DND-41 (cell line): ENCODE results near the gene DUSP8.

Source experiments
- ATAC-seq: fragments of 200-7000 bp; cut with Tn5 transposase; 3 replicates; pipeline ENCODE4 v1.9.1; 2021; ENCODE audit warnings: low read depth; ENCODE audit not compliant: insufficient read depth
- DNase-seq: peaks from one replicate; pipeline ENCODE4 v3.0.0-alpha.2; 2020
- H2AFZ ChIP-seq: 2 replicates; pipeline ENCODE4 v1.6.0; 2012; ENCODE audit warnings: low read depth, low read length
- H3K27ac ChIP-seq: 2 replicates; pipeline ENCODE4 v1.5.1; 2012; ENCODE audit warnings: low read length, inconsistent platforms
- H3K27me3 ChIP-seq: fragments of 200-600 bp; sonication (generic); 2 replicates; pipeline ENCODE4 v1.6.0; 2012; ENCODE audit warnings: low read length, mild to moderate bottlenecking, inconsistent platforms; ENCODE audit not compliant: insufficient read depth, poor library complexity
- H3K36me3 ChIP-seq: 2 replicates; pipeline ENCODE4 v1.5.1; 2012; ENCODE audit warnings: low read length, inconsistent platforms; ENCODE audit not compliant: insufficient read depth
- H3K4me1 ChIP-seq: 2 replicates; pipeline ENCODE4 v1.5.1; 2012; ENCODE audit warnings: mild to moderate bottlenecking, low read length; ENCODE audit not compliant: insufficient read depth
- H3K4me2 ChIP-seq: 2 replicates; pipeline ENCODE4 v1.6.0; 2012; ENCODE audit warnings: mild to moderate bottlenecking, moderate library complexity, low read length, inconsistent platforms; ENCODE audit not compliant: insufficient read depth
- H3K4me3 ChIP-seq, 2 experiments: fragments of 200-600 bp in 1 of 2; shearing (Covaris generic) in 1 of 2; 2 replicates each; pipeline ENCODE4 v1.5.1; 2012 to 2016; ENCODE audit warnings: inconsistent platforms in 2 of 2, low read length in 2 of 2, mild to moderate bottlenecking in 2 of 2, low read depth in 1 of 2, moderate library complexity in 1 of 2
- H3K79me2 ChIP-seq: 2 replicates; pipeline ENCODE4 v1.6.0; 2012; ENCODE audit warnings: low read length, inconsistent platforms; ENCODE audit not compliant: insufficient read depth
- H3K9ac ChIP-seq: 2 replicates; pipeline ENCODE4 v1.6.0; 2012; ENCODE audit warnings: low read depth, mild to moderate bottlenecking, inconsistent platforms, low read length, moderate library complexity
- H3K9me3 ChIP-seq: 2 replicates; pipeline ENCODE4 v1.5.1; 2012; ENCODE audit warnings: low read length, moderate library complexity, mild to moderate bottlenecking, inconsistent platforms; ENCODE audit not compliant: insufficient read depth, severe bottlenecking
- H4K20me1 ChIP-seq: 2 replicates; pipeline ENCODE4 v1.6.0; 2012; ENCODE audit warnings: low read length; ENCODE audit not compliant: insufficient read depth
- CTCF ChIP-seq: IDR thresholded peaks from 2 replicates; pipeline ENCODE4 v1.5.1; 2012; ENCODE audit warnings: borderline replicate concordance, low read length, moderate library complexity, mild to moderate bottlenecking; ENCODE audit not compliant: poor library complexity, severe bottlenecking; ENCODE audit errors: extremely low read depth
- EZH2 ChIP-seq: IDR thresholded peaks from 3 replicates; pipeline ENCODE4 v1.6.1; 2012; ENCODE audit warnings: borderline replicate concordance, low read depth, mild to moderate bottlenecking, moderate library complexity, low read length, inconsistent platforms; ENCODE audit not compliant: severe bottlenecking

DUSP8 gene

GRCh38 chr11:1557051-1557884 is 14.8 kb downstream of the DUSP8 start:
- Histone ChIP-seq H3K9me3 (no peaks in the 10 kb centered on the region), H3K9ac (no peak overlapping the region), H3K27ac (no peak overlapping the region), H3K4me2 (no peak overlapping the region), H3K79me2 (no peaks in the 10 kb centered on the region), H3K36me3 (no peaks in the 10 kb centered on the region), H3K4me3 (no peak overlapping the region), H4K20me1 (peaks cover 15% of the 10 kb centered on the region), H2AFZ (no peak overlapping the region), H3K4me1 (no peaks in the 10 kb centered on the region), H3K27me3 (peaks cover 10% of the 10 kb centered on the region)
- no peak for TF ChIP-seq CTCF
- no peak for TF ChIP-seq EZH2
- no peak for DNase-seq
- ATAC-seq = no peak

DNA sequence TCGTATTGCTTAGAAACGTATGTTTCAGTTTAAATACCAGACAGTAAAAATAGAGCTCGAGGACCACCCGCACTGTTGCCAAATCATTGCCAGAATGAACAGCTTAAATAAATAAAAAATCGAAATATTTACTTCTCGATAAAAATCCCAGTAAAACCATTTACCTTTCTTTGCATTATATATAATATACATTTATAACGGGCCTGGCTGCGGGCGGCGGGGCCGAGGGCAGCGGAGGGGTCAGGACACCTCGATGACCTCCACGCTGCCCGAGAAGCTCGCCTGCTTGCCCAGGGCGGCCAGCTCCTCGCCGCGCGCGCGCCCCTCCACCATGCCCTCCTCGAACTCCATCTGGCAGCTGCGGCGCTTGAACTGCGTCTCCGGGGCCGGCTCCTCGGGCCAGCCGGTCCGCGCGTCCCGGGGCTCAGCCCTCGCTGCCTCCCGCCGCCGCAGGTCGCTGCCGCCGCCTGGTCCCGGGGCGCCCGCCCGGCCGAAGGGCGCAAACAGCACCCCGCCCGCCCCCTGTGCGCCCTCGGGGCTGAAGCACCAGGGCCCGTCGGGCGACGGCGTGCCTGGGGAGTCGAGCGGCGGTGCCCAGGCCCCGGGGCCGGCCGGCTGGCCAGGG is 15.7 kb downstream of the DUSP8 start:
- TF ChIP-seq EZH2 = no peak
- no peak for TF ChIP-seq CTCF
- H3K9me3 ChIP-seq = no peaks in the 10 kb centered on the region
- ATAC-seq (no peak), DNase-seq (no peak)
- no peaks in the 10 kb centered on the region for H3K36me3 ChIP-seq
- H4K20me1 ChIP-seq = peaks cover 15% of the 10 kb centered on the region
- H2AFZ ChIP-seq = no peak overlapping the region
- H3K4me3 ChIP-seq = no peak overlapping the region
- H3K4me2 ChIP-seq = no peak overlapping the region
- H3K4me1 ChIP-seq = no peaks in the 10 kb centered on the region
- no peak overlapping the region for H3K27ac ChIP-seq
- no peak overlapping the region for H3K9ac ChIP-seq
- H3K27me3 ChIP-seq = peaks cover 10% of the 10 kb centered on the region
- no peaks in the 10 kb centered on the region for H3K79me2 ChIP-seq

DNA sequence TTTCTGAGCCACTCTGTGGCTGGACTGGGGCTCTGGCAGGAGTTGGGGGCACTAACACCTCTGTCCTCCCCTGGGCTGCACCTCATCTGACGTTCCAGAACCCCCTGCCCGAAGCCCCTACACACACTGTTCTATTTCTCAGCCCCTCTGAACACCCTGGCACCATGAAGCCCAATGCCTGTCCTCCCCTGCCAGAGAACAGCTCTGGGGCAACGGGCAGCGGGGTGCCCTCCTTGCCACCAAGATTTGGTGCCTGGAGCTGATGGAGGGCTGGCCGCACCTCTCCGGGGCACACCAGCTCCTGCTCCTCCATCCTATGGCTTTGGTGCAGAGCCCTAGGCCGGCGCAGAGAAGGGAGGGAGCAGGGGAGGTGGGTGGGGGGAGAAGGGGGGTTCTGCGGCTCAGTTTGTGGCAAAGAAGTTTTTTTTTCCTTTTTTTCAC is 16.3 kb downstream of the DUSP8 start:
- Histone ChIP-seq H2AFZ (no peak overlapping the region), H3K27ac (no peak overlapping the region), H3K4me2 (no peak overlapping the region), H3K36me3 (no peaks in the 10 kb centered on the region), H3K4me3 (no peak overlapping the region), H3K79me2 (no peaks in the 10 kb centered on the region), H3K9ac (no peak overlapping the region), H3K27me3 (peaks cover 8% of the 10 kb centered on the region), H3K9me3 (no peaks in the 10 kb centered on the region), H3K4me1 (no peaks in the 10 kb centered on the region), H4K20me1 (peaks cover 13% of the 10 kb centered on the region)
- no peak for TF ChIP-seq EZH2
- no peak for TF ChIP-seq CTCF
- DNase-seq (no peak), ATAC-seq (no peak)
